Ovary (tissue), 9 donors: ENCODE results near the gene HEXD. TPM values are rescaled to one million over a fixed set of nuclear protein-coding genes. Genes with fewer than 3 reads are reported as not detected.

Source experiments
- DNase-seq, 5 donors: peaks; one replicate each; pipeline ENCODE4 v3.0.0-alpha.2; 2019 to 2020
- H3K27ac ChIP-seq, 2 donors: fragments of 200-600 bp; one replicate each; pipeline versions ENCODE4 v1.5.1 to v1.8.0; 2019 to 2022
- H3K27me3 ChIP-seq: fragments of 200-600 bp; one replicate; pipeline ENCODE4 v1.8.0; 2022
- H3K36me3 ChIP-seq: fragments of 200-600 bp; sonication (generic); one replicate; pipeline ENCODE4 v1.5.1; 2019
- H3K4me1 ChIP-seq: one replicate; pipeline ENCODE4 v1.8.1; 2013; ENCODE audit warnings: mild to moderate bottlenecking, moderate library complexity; ENCODE audit not compliant: insufficient read depth
- H3K4me3 ChIP-seq: fragments of 200-600 bp; sonication (generic); one replicate; pipeline ENCODE4 v1.5.1; 2017
- H3K9me3 ChIP-seq, 2 donors: fragments of 200-600 bp in 1 of 2; sonication (generic) in 1 of 2; one replicate each; pipeline versions ENCODE4 v1.5.1 to v1.8.1; 2013 to 2019; ENCODE audit warnings: mild to moderate bottlenecking in 1 of 2, moderate library complexity in 1 of 2
- EP300 ChIP-seq: sonication (generic); formaldehyde crosslinking; IDR thresholded peaks from one replicate; pipeline ENCODE4 v1.6.1; 2017; ENCODE audit warnings: antibody characterized with exemption
- POLR2A ChIP-seq: fragments of 450-650 bp; IDR thresholded peaks from one replicate; pipeline ENCODE4 v1.6.1; 2017; ENCODE audit warnings: antibody characterized with exemption, mild to moderate bottlenecking, moderate library complexity
- WGBS, 3 donors: extraction: QIAGEN DNeasy Blood & Tissue Kit in 1 of 3; methylation state at CpG; one replicate each; pipeline versions ENCODE4 v1.1.5 to v1.1.7; 2013 to 2017; 5-methylcytosine and 5-hydroxymethylcytosine counted together
- intact Hi-C, 4 donors: fragments of 100-400 bp; cut with DNase I; formaldehyde crosslinking; loops; one replicate each; pipeline versions ENCODE4 v1.11.0 to v1.15.1; 2022 to 2023
- polyA plus RNA-seq, 2 donors: library from polyadenylated mRNA; stranded (reverse); fragments of 200-250 nt in 1 of 2; fragments of 350-450 nt in 1 of 2; fragmentation: Illumina TruSeq in 1 of 2; extraction: RNeasy Lipid Tissue Mini Kit (QIAGEN cat#74804) in 1 of 2; gene quantifications; one replicate each; pipeline ENCODE4 v1.2.3, GENCODE V29; 2013 to 2014
- total RNA-seq, 7 donors: library from RNA; depleted of rRNA in 2 of 7; stranded (reverse); fragments of >200 nt in 2 of 7; fragmentation: NEBNext Ultra II Directional in 3 of 7; extraction: Animal tissue kit (Norgen Biotek cat#: 25700) in 3 of 7; gene quantifications; one replicate each; pipeline versions ENCODE4 v1.1.0 to v1.2.4, GENCODE V29; 2016 to 2023
- TF ChIP-seq, protein P1 (sequence below), 3 donors: fragments of 450-650 bp in 2 of 3; fragments of 200-600 bp in 1 of 3; IDR thresholded peaks; one replicate each; pipeline versions ENCODE4 v1.5.1 to v1.8.0; 2016 to 2022; ENCODE audit warnings: antibody characterized with exemption in 3 of 3, mild to moderate bottlenecking in 1 of 3
- donor health status: DM: no; HTN: no; CAD: no; lungs with moderate emphysema.
- donor health status: DM: no; HTN: no; CAD: no.
- donor health status: Bipolar disorder and iron deficiency.
- donor health status: DM: yes; HTN: yes; CAD: no.
- donor health status: DM: no; HTN: no; CAD: no.
- donor health status: DM: yes; HTN: yes; CAD: no.

Gene HEXD
- total and polyA plus RNA-seq, 9 donors = 8.7 to 74.7 (median 46.6) TPM

DNA sequence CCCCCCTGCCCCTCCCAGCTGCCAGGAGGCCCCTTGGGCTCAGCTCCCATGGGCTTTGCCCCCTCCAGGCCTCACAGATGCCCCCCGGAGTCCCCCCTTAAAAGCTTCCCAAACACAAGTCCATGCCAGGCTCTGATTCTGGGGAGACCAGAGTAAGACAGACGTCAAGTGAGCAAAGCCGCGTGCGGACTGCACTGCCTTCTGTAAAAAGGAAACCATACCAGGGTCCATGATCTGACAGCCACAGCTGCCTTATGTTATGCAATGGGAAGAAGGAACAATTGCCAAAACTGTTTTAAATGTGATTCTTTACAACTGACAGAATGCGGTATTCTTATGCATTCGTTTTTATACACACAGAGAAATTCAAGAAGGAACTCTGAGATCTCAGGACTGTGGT is 17.9 kb upstream of the HEXD start:
- no peaks in the 10 kb centered on the region for H3K36me3 ChIP-seq
- H3K4me1 ChIP-seq = no peaks in the 10 kb centered on the region
- H3K27ac ChIP-seq = no peak overlapping the region
- intact Hi-C loops = no loop called here
- H3K27me3 ChIP-seq = no peaks in the 10 kb centered on the region
- TF ChIP-seq, protein P1, sequence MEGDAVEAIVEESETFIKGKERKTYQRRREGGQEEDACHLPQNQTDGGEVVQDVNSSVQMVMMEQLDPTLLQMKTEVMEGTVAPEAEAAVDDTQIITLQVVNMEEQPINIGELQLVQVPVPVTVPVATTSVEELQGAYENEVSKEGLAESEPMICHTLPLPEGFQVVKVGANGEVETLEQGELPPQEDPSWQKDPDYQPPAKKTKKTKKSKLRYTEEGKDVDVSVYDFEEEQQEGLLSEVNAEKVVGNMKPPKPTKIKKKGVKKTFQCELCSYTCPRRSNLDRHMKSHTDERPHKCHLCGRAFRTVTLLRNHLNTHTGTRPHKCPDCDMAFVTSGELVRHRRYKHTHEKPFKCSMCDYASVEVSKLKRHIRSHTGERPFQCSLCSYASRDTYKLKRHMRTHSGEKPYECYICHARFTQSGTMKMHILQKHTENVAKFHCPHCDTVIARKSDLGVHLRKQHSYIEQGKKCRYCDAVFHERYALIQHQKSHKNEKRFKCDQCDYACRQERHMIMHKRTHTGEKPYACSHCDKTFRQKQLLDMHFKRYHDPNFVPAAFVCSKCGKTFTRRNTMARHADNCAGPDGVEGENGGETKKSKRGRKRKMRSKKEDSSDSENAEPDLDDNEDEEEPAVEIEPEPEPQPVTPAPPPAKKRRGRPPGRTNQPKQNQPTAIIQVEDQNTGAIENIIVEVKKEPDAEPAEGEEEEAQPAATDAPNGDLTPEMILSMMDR (IDR thresholded peaks at IDR 0.05) = no peak
- TF ChIP-seq POLR2A (no peak), EP300 (no peak)
- H3K4me3 ChIP-seq = no peak overlapping the region
- WGBS, 3 donors = 60 to 76% (median 63%) methylated on average over 7 of the region's 7 CpGs
- no peaks in the 10 kb centered on the region for H3K9me3 ChIP-seq
- DNase-seq = no peak

DNA sequence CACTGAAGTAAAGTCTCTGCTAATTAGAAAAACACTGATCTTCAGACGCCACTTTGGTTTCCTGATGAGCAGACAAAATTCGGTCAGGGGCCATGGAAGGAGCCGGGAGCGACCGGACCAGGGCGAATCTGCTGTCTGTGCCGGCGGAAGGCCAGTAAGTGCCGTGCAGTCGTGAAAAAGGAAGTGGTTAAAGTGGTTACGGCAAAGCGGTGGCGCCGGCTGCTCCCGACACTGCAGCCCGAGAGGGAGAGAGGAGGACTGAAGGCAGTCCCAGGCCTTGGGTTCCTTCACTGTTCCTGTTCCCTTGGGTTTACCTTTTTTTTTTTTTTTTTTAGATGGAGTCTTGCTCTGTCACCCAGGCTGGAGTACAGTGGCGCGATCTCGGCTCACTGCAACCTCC is 17.3 kb upstream of the HEXD start:
- no peak for TF ChIP-seq EP300
- Histone ChIP-seq H3K27me3 (no peaks in the 10 kb centered on the region), H3K4me1 (no peaks in the 10 kb centered on the region), H3K36me3 (no peaks in the 10 kb centered on the region), H3K9me3 (no peaks in the 10 kb centered on the region), H3K27ac (no peak overlapping the region), H3K4me3 (no peak overlapping the region)
- intact Hi-C loops = no loop called here
- WGBS, 3 donors = 90 to 94% (median 92%) methylated on average over 19 of the region's 19 CpGs
- DNase-seq = no peak

DNA sequence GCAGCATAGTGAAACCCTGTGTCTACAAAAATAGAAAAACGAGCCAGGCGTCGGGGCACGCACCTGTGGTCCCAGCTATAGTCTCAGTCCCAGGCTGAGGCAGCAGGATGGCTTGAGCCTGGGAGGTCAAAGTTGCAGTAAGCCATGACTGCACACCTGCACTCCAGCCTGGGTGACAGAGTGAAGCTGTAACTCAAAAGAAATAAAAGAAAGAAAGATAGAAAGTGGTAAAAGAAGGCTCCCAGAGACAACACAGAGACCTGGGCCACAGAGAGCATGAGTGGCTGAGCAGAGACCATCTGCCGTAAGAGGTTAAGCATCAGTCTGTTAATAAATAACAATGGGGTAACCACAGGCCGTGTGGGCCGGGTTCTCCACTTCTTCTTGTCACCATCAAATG is 15.3 kb upstream of the HEXD start:
- H3K9me3 ChIP-seq = no peaks in the 10 kb centered on the region
- TF ChIP-seq, protein P1 (IDR thresholded peaks at IDR 0.05) = no peak
- TF ChIP-seq EP300 (no peak), POLR2A (no peak)
- no peaks in the 10 kb centered on the region for H3K36me3 ChIP-seq
- 91 to 93% (median 91%) methylated on average over 7 of the region's 7 CpGs for WGBS, 3 donors
- H3K27me3 ChIP-seq = no peaks in the 10 kb centered on the region
- H3K4me1 ChIP-seq = no peaks in the 10 kb centered on the region
- no peak overlapping the region for H3K27ac ChIP-seq
- no peak overlapping the region for H3K4me3 ChIP-seq
- DNase-seq = no peak
- intact Hi-C loops = no loop called here

DNA sequence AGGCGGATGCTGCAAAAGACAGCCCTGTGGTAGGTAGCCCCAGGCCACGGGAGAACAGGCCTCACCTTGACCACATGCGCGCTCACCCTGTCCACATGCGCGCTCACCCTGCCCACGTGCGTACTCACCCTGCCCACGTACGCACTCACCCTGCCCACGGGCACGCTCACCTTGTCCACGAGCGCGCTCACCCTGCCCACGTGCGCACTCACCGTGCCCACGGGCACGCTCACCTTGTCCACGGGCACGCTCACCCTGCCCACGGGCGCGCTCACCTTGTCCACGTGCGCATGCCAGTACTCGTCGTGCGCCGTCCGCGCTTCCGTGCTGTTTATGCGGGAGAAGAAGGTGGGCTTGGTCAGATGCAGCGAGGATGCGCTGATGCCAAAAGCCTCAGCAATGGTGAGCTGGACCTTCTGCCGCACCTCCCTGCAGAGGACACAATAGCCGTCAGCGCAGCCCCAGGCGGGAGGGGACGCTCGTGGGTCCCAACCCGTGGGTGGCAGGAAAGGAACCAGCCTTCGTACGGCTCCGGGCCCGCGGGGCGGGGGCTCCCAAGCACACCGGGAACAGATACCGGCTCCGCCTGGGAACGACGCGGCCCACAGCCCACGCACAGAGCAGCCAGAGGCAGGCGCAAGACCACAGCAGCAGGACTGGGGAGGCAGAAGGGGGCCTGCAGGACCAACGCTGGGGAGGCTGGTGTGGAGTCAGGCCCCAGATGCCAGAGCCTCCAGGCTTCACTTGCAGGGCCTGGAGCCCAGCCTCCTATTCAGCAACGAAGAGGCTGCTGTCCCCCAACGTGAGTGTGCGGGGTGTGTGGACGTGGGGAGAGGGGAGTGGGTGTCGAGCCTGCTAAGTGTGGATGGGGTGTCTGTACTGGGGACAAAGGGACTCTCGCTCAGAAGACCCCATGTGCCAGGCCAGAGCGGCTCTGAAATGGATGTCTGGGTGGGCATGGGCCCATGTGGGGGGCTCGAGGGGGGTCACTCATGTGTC is 14.2 kb upstream of the HEXD start:
- H3K27ac ChIP-seq = no peak overlapping the region
- TF ChIP-seq POLR2A (no peak), EP300 (no peak)
- TF ChIP-seq, protein P1 (IDR thresholded peaks at IDR 0.05) = no peak
- no peaks in the 10 kb centered on the region for H3K4me1 ChIP-seq
- no peaks in the 10 kb centered on the region for H3K36me3 ChIP-seq
- H3K9me3 ChIP-seq = no peaks in the 10 kb centered on the region
- no peak overlapping the region for H3K4me3 ChIP-seq
- intact Hi-C loops = loop anchor here in 1 of 4 donors (1.0 kb wide), 1 partner anchor 21 kb away; no protein-coding TSS in a partner anchor
- DNase-seq = no peak
- WGBS, 3 donors = 92 to 94% (median 94%) methylated on average over 67 of the region's 67 CpGs
- H3K27me3 ChIP-seq = no peaks in the 10 kb centered on the region

DNA sequence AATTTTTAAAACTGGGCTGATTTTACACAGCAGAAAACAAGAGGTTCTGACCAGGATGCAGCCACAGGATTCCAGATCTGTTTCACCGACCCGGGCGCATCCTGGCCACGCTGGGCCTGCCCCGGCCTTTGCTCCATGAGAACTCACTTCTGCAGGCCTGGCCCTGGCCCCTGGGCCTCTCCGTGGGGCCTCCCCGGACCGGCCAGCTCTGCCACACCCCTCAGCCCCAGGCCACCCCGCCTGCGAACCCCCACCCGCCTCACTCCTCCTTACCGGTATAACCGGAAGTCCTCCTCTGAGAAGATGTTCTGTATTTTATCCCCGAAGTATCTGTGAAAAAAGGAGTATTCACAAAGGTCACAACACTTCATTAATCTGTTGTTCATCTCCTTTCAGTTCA is 13.1 kb upstream of the HEXD start:
- 90 to 93% (median 90%) methylated on average over 14 of the region's 14 CpGs for WGBS, 3 donors
- Histone ChIP-seq H3K27ac (no peak overlapping the region), H3K36me3 (no peaks in the 10 kb centered on the region), H3K27me3 (no peaks in the 10 kb centered on the region), H3K9me3 (no peaks in the 10 kb centered on the region), H3K4me1 (no peaks in the 10 kb centered on the region), H3K4me3 (no peak overlapping the region)
- intact Hi-C loops = no loop called here
- TF ChIP-seq, protein P1 (IDR thresholded peaks at IDR 0.05) = no peak
- TF ChIP-seq EP300 (no peak), POLR2A (no peak)
- DNase-seq = no peak
